ENCODE measurements around the gene AFF3.
"Not testable (repeated sequence)": the region's sequence is repeated elsewhere in the genome, so short reads cannot be mapped to it uniquely, and the experiment has no call there.

AFF3 gene

GRCh38 chr2:99554871-99555270 is 587.5 kb downstream of the AFF3 start:
- DNase-seq (ENCODE audit: low read depth, low spot score) = no peak

GRCh38 chr2:99554238-99554637 is 588.2 kb downstream of the AFF3 start:
- DNase-seq (ENCODE audit: low read depth, low spot score) = no peak

GRCh38 chr2:99552529-99552928 is 589.9 kb downstream of the AFF3 start:
- no peak for DNase-seq (ENCODE audit: low read depth, low spot score)

- no peak for DNase-seq (ENCODE audit: low read depth, low spot score)
Observed at GRCh38 chr2:99550368-99550767, 592.0 kb downstream of the AFF3 start.

GRCh38 chr2:99545604-99546003 is 596.8 kb downstream of the AFF3 start:
- DNase-seq (ENCODE audit: low read depth, low spot score) = no peak

- DNase-seq (ENCODE audit: low read depth, low spot score) = no peak
Observed at GRCh38 chr2:99545066-99545465, 597.3 kb downstream of the AFF3 start.

GRCh38 chr2:99544608-99545007 is 597.8 kb downstream of the AFF3 start:
- DNase-seq (ENCODE audit: low read depth, low spot score) = no peak

GRCh38 chr2:99543247-99543646 is 599.1 kb downstream of the AFF3 start:
- no peak for DNase-seq (ENCODE audit: low read depth, low spot score)

- DNase-seq (ENCODE audit: low read depth, low spot score) = no peak
Observed at GRCh38 chr2:99537910-99538485, 604.4 kb downstream of the AFF3 start.

GRCh38 chr2:99524056-99524455 is 618.3 kb downstream of the AFF3 start:
- DNase-seq (ENCODE audit: low read depth, low spot score) = no peak

GRCh38 chr2:99522157-99522556 is 620.2 kb downstream of the AFF3 start:
- no peak for DNase-seq (ENCODE audit: low read depth, low spot score)

GRCh38 chr2:99520813-99521212 is 621.6 kb downstream of the AFF3 start:
- no peak for DNase-seq (ENCODE audit: low read depth, low spot score)

GRCh38 chr2:99520195-99520594 is 622.2 kb downstream of the AFF3 start:
- no peak for DNase-seq (ENCODE audit: low read depth, low spot score)

- no peak for DNase-seq (ENCODE audit: low read depth, low spot score)
Observed at GRCh38 chr2:99514357-99514756, 628.0 kb downstream of the AFF3 start.

- no peak for DNase-seq (ENCODE audit: low read depth, low spot score)
Observed at GRCh38 chr2:99512181-99512591, 630.2 kb downstream of the AFF3 start.

GRCh38 chr2:99509387-99509786 is 633.0 kb downstream of the AFF3 start:
- no peak for DNase-seq (ENCODE audit: low read depth, low spot score)

GRCh38 chr2:99507937-99508818 is 634.2 kb downstream of the AFF3 start:
- DNase-seq (ENCODE audit: low read depth, low spot score) = no peak

GRCh38 chr2:99504844-99505584 is 637.4 kb downstream of the AFF3 start:
- DNase-seq (ENCODE audit: low read depth, low spot score) = no peak

GRCh38 chr2:99503662-99504416 is 638.6 kb downstream of the AFF3 start:
- DNase-seq (ENCODE audit: low read depth, low spot score) = not testable (repeated sequence)

- no peak for DNase-seq (ENCODE audit: low read depth, low spot score)
Observed at GRCh38 chr2:99496021-99496420, 646.4 kb downstream of the AFF3 start.

All from brain pericyte (primary cell).